Measurements from ENCODE around the gene PSMB1. TPM values are rescaled to one million over a fixed set of nuclear protein-coding genes. Genes with fewer than 3 reads are reported as not detected.

Gene PSMB1
- total and polyA plus RNA-seq, 2 donors (not counting 3 experiments of a cell fraction or from before 2014, with no cell fraction given): 198 to 560 TPM

DNA sequence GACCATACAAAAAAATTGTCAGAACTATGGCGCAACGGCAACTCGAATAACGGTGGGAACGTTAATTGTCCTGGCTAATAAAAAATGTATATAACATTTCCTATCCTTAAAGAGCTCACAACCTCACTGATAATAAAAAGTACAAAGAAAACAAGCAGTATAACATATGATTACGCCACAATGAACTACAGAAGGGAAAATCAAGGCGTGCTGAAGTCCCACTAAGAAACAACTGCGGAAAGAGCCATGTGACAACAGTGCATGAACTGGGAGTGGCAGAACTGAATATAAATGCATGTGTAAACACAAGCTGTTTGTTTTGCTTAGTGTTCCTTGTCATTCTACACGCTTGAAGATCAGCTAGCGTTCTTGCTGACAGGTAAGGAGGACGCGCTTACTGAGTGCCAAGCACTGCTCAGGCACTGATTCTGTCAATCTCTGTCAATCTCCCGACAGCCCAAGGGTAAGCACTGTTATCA, 466 bp upstream of the PSMB1 start:
- Histone ChIP-seq H3K36me3 (ENCODE audit: control insufficient read depth in 2 of 2, extremely low read depth in 1 of 2, insufficient read depth in 2 of 2, low read length in 2 of 2) (peaks cover 0 to 3% of the 10 kb centered on the region in 2 experiments), H3K27me3 (ENCODE audit: control insufficient read depth in 2 of 2, insufficient read depth in 2 of 2, low read length in 2 of 2) (no peaks in the 10 kb centered on the region), H3K27ac (ENCODE audit: insufficient read depth, low read depth, low read length) (peak overlapping the region; percentile 84), H3K9me3 (replicated peaks; ENCODE audit: control insufficient read depth, insufficient read depth, low read length) (no peaks in the 10 kb centered on the region), H3K4me3 (replicated peaks in 1 of 3; ENCODE audit: insufficient read depth in 1 of 3, low read depth in 1 of 3, low read length in 3 of 3) (peak overlapping the region; percentile 51 to 89 (median 76)), H3K9ac (replicated peaks; ENCODE audit: extremely low read depth, insufficient read depth, low read length) (peak overlapping the region; percentile 89), H3K79me2 (ENCODE audit: control insufficient read depth, insufficient read depth, low read length) (peaks cover 71% of the 10 kb centered on the region), H3K9me1 (replicated peaks; ENCODE audit: control insufficient read depth, extremely low read depth, insufficient read depth, low read length) (no peaks in the 10 kb centered on the region), H2AFZ (ENCODE audit: low read depth, low read length) (peak overlapping the region; percentile 53), H4K20me1 (replicated peaks; ENCODE audit: control insufficient read depth, extremely low read depth, insufficient read depth, low read length) (peaks cover 2% of the 10 kb centered on the region), H3K4me1 (ENCODE audit: control insufficient read depth, extremely low read depth, insufficient read depth, low read length) (peaks cover 22% of the 10 kb centered on the region), H3K4me2 (ENCODE audit: insufficient read depth, low read length) (peak overlapping the region; percentile 81)
- BruUV-seq (replicated peaks): no TSS peak
- DNase-seq (ENCODE audit: low read depth, low spot score) (no peak), FAIRE-seq (no peak)
- ChIA-PET POLR2A (interaction anchor here (1.1 kb wide), 1 partner anchor 30 kb away, joined by 4 read pairs; the partner anchor contains the start of gene PDCD2), CTCF (interaction anchor here (1.0 kb wide), 2 partner anchors 30 to 722 kb away, joined by 5 to 6 read pairs; partner anchors contain the start of gene PDCD2)
- no peak for TF ChIP-seq EZH2 (IDR thresholded peaks at IDR 0.05; ENCODE audit: borderline replicate concordance, low read depth, low read length, severe bottlenecking)
- TF ChIP-seq POLR2AphosphoS5 (IDR thresholded peaks at IDR 0.05; ENCODE audit: insufficient read depth, low read depth, low read length): no peak
- no peak for TF ChIP-seq JUN (IDR thresholded peaks at IDR 0.05; ENCODE audit: borderline replicate concordance, insufficient read depth, insufficient read length, low read depth)
- no peak for TF ChIP-seq FOS (IDR thresholded peaks at IDR 0.05; ENCODE audit: borderline replicate concordance, insufficient read depth, low read length)
- no peak for TF ChIP-seq GATA2 (IDR thresholded peaks at IDR 0.05; ENCODE audit: insufficient read depth, insufficient read length, low read depth, low read length)
- dilution Hi-C loops (cut with MboI; ENCODE audit: extremely low pct_ligation_motif_present, low sequenced_read_pairs): no loop called here
- intact Hi-C loops (cut with micrococcal nuclease): loop anchor here (1.0 to 2.0 kb wide), 6 partner anchors 31 to 883 kb away; partner anchors contain the start of genes C6orf120, DYNLT2, ERMARD and PDCD2

DNA sequence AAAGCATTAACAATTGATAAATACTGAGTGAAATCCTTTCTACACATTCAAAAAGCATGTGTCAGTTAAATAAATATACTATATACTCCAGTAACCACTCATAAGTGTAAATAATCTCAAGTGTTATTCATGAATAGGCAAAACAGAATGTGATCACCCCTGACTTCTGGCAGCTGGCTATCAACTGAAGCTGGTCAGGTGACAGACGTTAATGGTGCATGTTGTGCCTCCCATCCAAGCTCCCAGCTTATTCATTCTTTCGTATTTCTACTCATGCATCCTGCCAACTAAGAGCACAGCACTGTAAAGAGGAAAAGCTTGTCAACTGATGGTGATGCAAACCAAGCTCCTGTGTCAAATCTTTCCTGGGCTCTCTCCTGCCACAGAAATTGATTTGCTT, 7.7 kb downstream of the PSMB1 start:
- DNase-seq (ENCODE audit: low read depth, low spot score) (no peak), FAIRE-seq (no peak)
- Histone ChIP-seq H3K4me2 (ENCODE audit: insufficient read depth, low read length) (no peak overlapping the region), H3K9me1 (replicated peaks; ENCODE audit: control insufficient read depth, extremely low read depth, insufficient read depth, low read length) (no peaks in the 10 kb centered on the region), H3K27me3 (ENCODE audit: control insufficient read depth in 2 of 2, insufficient read depth in 2 of 2, low read length in 2 of 2) (no peaks in the 10 kb centered on the region), H3K4me3 (replicated peaks in 1 of 3; ENCODE audit: insufficient read depth in 1 of 3, low read depth in 1 of 3, low read length in 3 of 3) (no peak overlapping the region), H2AFZ (ENCODE audit: low read depth, low read length) (no peak overlapping the region), H3K9me3 (replicated peaks; ENCODE audit: control insufficient read depth, insufficient read depth, low read length) (no peaks in the 10 kb centered on the region), H3K4me1 (ENCODE audit: control insufficient read depth, extremely low read depth, insufficient read depth, low read length) (no peaks in the 10 kb centered on the region), H3K36me3 (ENCODE audit: control insufficient read depth in 2 of 2, extremely low read depth in 1 of 2, insufficient read depth in 2 of 2, low read length in 2 of 2) (peaks cover 17 to 33% of the 10 kb centered on the region in 2 experiments), H3K79me2 (ENCODE audit: control insufficient read depth, insufficient read depth, low read length) (peaks cover 66% of the 10 kb centered on the region), H3K27ac (ENCODE audit: insufficient read depth, low read depth, low read length) (no peak overlapping the region), H4K20me1 (replicated peaks; ENCODE audit: control insufficient read depth, extremely low read depth, insufficient read depth, low read length) (peaks cover 2% of the 10 kb centered on the region), H3K9ac (replicated peaks; ENCODE audit: extremely low read depth, insufficient read depth, low read length) (no peak overlapping the region)
- ChIA-PET CTCF (no interaction called here), POLR2A (no interaction called here)
- TF ChIP-seq POLR2A (IDR thresholded peaks at IDR 0.05; ENCODE audit: low read depth, low read length) (no peak), FOS (IDR thresholded peaks at IDR 0.05; ENCODE audit: borderline replicate concordance, insufficient read depth, low read length) (no peak), GATA2 (IDR thresholded peaks at IDR 0.05; ENCODE audit: insufficient read depth, insufficient read length, low read depth, low read length) (no peak), JUN (IDR thresholded peaks at IDR 0.05; ENCODE audit: borderline replicate concordance, insufficient read depth, insufficient read length, low read depth) (no peak), MYC (IDR thresholded peaks at IDR 0.05; ENCODE audit: low read depth, low read length) (no peak), EZH2 (IDR thresholded peaks at IDR 0.05; ENCODE audit: borderline replicate concordance, low read depth, low read length, severe bottlenecking) (no peak), POLR2AphosphoS5 (IDR thresholded peaks at IDR 0.05; ENCODE audit: insufficient read depth, low read depth, low read length) (no peak)
- TF ChIP-seq, protein P1, sequence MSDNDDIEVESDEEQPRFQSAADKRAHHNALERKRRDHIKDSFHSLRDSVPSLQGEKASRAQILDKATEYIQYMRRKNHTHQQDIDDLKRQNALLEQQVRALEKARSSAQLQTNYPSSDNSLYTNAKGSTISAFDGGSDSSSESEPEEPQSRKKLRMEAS (IDR thresholded peaks at IDR 0.05; ENCODE audit: insufficient read depth, insufficient read length): no peak
- TF ChIP-seq, protein P2, sequence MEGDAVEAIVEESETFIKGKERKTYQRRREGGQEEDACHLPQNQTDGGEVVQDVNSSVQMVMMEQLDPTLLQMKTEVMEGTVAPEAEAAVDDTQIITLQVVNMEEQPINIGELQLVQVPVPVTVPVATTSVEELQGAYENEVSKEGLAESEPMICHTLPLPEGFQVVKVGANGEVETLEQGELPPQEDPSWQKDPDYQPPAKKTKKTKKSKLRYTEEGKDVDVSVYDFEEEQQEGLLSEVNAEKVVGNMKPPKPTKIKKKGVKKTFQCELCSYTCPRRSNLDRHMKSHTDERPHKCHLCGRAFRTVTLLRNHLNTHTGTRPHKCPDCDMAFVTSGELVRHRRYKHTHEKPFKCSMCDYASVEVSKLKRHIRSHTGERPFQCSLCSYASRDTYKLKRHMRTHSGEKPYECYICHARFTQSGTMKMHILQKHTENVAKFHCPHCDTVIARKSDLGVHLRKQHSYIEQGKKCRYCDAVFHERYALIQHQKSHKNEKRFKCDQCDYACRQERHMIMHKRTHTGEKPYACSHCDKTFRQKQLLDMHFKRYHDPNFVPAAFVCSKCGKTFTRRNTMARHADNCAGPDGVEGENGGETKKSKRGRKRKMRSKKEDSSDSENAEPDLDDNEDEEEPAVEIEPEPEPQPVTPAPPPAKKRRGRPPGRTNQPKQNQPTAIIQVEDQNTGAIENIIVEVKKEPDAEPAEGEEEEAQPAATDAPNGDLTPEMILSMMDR (IDR thresholded peaks at IDR 0.05; ENCODE audit: extremely low read depth in 1 of 2, insufficient read depth in 1 of 2, low read depth in 1 of 2, low read length in 2 of 2): no peak
- intact Hi-C loops (cut with micrococcal nuclease): no loop called here
- BruUV-seq (replicated peaks): no TSS peak
- dilution Hi-C loops (cut with MboI; ENCODE audit: extremely low pct_ligation_motif_present, low sequenced_read_pairs): no loop called here
